ENCODE data around the gene TUBB. TPM values are rescaled to one million over a fixed set of nuclear protein-coding genes. Genes with fewer than 3 reads are reported as not detected.

The TUBB gene
- total and polyA plus RNA-seq, 9 of the 15 experiments (the other 6 are each of a cell fraction or from before 2014, with no cell fraction given), result 971 to 2,870 (median 1,478) TPM

- TF ChIP-seq CHD7 (IDR thresholded peaks at IDR 0.05; ENCODE audit: low read depth, low read length) (peak; percentile 18), CTCF (IDR thresholded peaks at IDR 0.05 in 2 of 3, conservative IDR thresholded peaks at IDR 0.05 in 1 of 3; ENCODE audit: insufficient read depth in 2 of 3, low read depth in 1 of 3, low read length in 3 of 3) (0 out of 6 replicates have a peak, but pooled peaks of 1 of the 3 experiments have one; percentile 2), ZNF280B (CRISPR knock-in tag; IDR thresholded peaks at IDR 0.05) (no peak), GTF2A2 (tag; IDR thresholded peaks at IDR 0.05) (no peak), ZNF589 (CRISPR knock-in tag; IDR thresholded peaks at IDR 0.05; ENCODE audit: low read depth) (peak; percentile 54; the same call in 1 of the 2 replicates), YBX1 (IDR thresholded peaks at IDR 0.05) (no peak), POLR3G (IDR thresholded peaks at IDR 0.05; ENCODE audit: extremely low read depth, insufficient read length, insufficient replicate concordance) (no peak), KDM5B (IDR thresholded peaks at IDR 0.05; ENCODE audit: insufficient replicate concordance, low read depth, low read length) (peak; percentile 95)
Observed at GRCh38 chr6:30742316-30743098, 22.4 kb downstream of the TUBB start, which contains the start of gene FLOT1 (continued).

Measured in K562 (cell line).